GM18507 (cell line): ENCODE results near the gene CREB3.
A peak's percentile ranks its signal among the peaks of the same experiment; 100 is the strongest.

ENCODE experiments used
- DNase-seq: peaks from one replicate; pipeline ENCODE4 v3.0.0; 2011; ENCODE audit warnings: low read depth; ENCODE audit not compliant: insufficient read length; ENCODE audit errors: extremely low spot score
- FAIRE-seq: peaks from 2 replicates; lab custom pipeline; 2011; peaks lifted over from hg19 to GRCh38; lab: Jason Lieb, UNC

The CREB3 gene

GRCh38 chr9:35732185-35732799, at the start of gene CREB3, which contains the start of gene TLN1:
Gene CREB3 (plus strand): TSS chr9:35732666. CDS start chr9:35732773, 107 bp downstream.
Gene TLN1 (minus strand): TSS chr9:35732195. CDS start chr9:35725694, 6,501 bp downstream.
- peak; percentile 89 for DNase-seq
- FAIRE-seq, result peak; percentile 99

DNA sequence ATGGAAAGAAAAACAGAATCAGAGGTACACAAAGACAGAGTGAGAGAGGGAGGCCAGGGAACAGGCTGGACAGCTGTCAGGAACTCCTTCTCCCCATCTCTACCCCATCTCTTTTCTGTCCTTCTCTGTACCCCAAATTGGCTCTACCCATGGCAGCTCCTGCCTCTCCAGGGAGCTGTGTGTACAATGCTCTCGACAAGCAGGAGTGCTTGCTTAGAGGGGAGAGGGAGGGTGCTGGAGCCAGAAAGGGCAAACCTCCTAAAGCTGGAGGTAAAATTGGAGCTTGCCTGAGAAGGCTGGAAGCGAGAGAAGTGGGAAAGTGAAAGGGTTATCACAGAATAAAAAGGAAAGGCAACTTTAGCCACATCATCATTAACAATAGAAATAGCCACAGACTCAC, 49.1 kb upstream of the CREB3 start:
- no peak for FAIRE-seq
- no peak for DNase-seq

- DNase-seq (no peak), FAIRE-seq (no peak)
Measured at GRCh38 chr9:35684921-35685320, 47.5 kb upstream of the CREB3 start.

DNA sequence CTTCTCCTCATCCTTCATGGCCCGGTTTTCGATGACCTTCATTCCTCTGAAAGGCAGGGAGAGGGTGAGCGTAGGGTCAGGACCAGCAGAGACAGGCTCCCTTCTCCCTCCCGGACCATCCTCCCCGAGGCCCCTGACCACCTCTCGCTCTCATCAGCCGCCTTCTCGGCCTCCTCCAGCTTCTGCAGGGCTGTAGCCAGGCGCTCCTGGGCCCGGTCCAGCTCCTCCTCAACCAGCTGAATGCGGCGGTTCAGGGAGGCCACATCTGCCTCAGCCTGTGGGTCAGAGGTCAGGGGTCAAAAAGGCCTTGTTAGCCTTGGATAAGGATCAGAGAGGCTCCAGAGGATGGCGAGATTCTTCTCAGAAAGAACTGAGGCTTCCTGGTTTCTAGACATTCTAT, 47.0 kb upstream of the CREB3 start:
- FAIRE-seq (no peak), DNase-seq (no peak)

- DNase-seq, result no peak
- FAIRE-seq, result no peak
Measured at GRCh38 chr9:35686222-35687203, 46.0 kb upstream of the CREB3 start.

- FAIRE-seq (no peak), DNase-seq (no peak)
Measured at GRCh38 chr9:35687306-35687705, 45.2 kb upstream of the CREB3 start.

DNA sequence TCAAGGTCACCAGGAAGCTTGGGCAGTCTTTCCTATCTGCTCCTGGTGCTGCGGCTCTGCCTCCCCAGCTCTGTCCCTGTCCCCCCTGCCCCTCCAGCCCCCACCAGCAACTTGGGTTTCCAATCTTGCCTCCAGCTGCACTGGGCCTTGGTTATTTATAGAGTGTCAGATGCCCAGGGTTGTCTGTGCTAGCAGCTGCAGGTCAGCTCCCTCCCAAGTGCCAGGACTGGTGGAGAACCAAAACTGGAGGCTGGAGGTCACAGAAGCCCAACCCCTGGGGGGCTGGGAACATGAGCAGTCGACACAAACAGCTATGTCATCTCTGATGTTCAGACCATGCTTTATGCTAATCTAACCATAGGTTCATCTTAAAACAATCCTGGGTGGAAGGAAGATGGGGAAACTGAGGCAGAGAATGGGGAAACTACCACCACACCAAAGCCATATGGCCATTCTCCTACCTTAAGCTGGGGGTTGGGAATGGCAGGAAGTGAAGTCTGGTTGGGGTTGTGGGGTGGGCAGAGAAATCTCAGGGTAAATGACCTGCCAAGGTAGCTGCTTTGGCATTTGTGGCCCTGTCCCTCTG, 44.4 kb upstream of the CREB3 start:
- FAIRE-seq (no peak), DNase-seq (no peak)

- FAIRE-seq (no peak), DNase-seq (no peak)
Measured at GRCh38 chr9:35688558-35689541, 43.6 kb upstream of the CREB3 start.

- no peak for DNase-seq
- FAIRE-seq, result no peak
Measured at GRCh38 chr9:35689542-35690293, 42.7 kb upstream of the CREB3 start, which contains the start of gene TPM2. Gene TPM2 (minus strand): TSS chr9:35689925. CDS start chr9:35689817, 108 bp downstream.

DNA sequence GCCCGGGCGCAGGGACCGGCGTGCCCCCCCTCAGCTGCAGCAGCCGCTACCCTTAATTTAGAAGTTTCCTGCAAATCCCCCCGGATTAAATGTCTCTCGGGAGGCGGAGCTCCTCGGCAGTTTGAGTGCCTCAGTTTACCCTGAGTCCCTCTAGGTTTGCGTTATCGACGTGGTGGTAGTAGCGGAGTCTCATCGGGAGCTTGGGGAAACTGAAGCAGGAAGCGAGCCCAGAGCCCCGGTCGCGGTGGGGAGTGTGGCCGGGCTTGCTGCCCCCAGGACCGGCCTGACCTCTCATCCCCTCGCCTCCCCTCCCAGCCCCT, 42.2 kb upstream of the CREB3 start:
- no peak for FAIRE-seq
- DNase-seq, result peak; percentile 29

DNA sequence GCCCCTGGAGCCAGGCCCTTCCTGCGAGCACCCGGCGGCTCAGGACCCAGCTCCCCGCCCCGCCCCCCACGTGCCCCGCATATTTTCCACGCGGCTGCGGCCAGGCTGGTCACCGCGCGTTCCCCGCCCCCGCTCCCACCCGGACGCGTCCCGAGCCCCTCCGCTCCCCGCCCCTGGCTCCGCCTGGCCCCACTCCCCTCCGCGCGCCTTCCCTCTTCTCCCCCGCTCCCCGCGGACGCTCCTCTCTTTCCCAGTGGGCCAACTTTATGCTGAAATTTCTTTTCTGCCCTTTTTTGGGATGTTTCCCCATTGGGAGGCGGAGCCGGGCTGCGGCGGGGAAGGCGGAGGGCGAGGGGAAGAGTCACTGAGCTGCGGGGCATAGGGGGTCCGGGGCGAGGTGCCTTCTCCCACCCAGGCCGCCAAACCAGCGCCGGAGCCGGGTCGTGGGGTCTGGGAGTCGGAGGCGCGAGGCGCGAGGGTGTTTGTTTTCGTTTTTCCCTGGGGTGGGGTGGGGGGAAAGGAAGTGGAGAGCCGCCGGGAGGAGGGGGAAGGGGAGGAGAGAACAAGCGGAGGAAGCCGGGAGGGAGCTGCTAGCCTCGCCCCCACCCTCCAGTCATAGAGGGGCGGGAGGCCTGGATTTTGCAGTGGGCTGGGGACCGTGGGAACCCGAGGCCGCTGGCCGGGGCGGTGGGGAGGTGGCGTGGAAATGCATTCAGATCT, 41.7 kb upstream of the CREB3 start:
- DNase-seq (no peak), FAIRE-seq (no peak)

- DNase-seq (no peak), FAIRE-seq (no peak)
Measured at GRCh38 chr9:35691334-35691650, 41.2 kb upstream of the CREB3 start.

DNA sequence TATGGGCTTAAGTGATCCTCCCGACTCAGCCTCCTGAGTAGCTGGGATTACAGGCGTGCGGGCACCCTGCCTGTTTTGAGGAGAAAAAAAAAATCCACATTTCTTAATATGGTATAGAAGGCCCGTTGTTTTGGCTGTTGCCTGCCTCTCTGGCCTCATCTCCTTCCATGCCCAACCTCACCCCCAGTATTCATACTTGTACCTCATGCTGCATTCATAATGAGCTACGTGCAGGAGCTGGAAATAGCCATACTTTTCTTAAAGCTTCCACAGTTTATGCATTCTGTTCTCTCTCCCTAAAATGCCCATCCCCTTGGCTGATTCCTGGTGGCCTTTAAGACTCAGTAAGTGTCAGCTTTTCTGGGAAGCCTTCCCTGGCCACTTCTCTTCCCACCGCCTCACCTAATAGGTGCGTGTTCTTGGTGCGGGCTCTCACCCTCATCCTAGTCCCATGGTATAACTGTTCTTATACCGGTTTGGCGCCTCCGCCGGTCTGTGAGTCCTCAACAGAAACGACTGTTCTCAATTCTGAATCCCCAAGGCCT, 40.6 kb upstream of the CREB3 start:
- DNase-seq, result no peak
- FAIRE-seq, result no peak

- FAIRE-seq (no peak), DNase-seq (no peak)
Measured at GRCh38 chr9:35695943-35696401, 36.5 kb upstream of the CREB3 start.

DNA sequence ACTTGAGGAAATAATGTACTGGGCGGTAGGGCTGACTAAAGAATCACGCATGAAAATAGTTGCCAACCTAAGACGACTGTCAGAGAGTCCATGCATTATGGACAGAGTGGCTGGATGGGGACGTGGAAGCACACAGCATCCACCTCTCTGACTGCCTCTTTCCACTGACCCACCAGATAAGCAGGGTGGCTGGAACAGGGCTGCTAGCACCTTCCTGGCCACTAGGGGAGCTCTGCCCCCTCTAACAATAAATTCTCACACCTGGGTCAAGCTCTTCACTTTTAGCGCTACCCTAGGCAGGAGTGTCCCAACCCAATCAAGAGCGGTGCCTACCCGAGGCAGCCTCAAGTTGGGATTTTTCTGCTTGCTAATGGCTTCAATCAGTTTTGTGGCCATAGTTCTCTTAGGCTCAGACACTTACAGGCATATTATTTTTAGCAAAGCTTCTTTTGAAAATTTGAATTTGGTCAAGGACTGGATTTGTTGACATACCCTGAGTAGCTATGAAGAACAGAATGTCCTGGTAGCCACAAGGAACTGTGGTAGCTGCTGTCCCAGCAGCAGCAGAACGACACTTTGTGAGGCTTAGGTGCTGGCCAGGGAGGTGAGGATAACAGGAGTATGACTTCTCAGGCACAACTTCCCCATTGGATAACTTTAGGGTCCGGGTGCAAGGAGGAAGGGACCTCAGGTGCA, 35.8 kb upstream of the CREB3 start:
- peak; percentile 84 for FAIRE-seq
- peak; percentile 60 for DNase-seq

- DNase-seq, result no peak
- FAIRE-seq, result no peak
Measured at GRCh38 chr9:35697486-35697885, 35.0 kb upstream of the CREB3 start.

DNA sequence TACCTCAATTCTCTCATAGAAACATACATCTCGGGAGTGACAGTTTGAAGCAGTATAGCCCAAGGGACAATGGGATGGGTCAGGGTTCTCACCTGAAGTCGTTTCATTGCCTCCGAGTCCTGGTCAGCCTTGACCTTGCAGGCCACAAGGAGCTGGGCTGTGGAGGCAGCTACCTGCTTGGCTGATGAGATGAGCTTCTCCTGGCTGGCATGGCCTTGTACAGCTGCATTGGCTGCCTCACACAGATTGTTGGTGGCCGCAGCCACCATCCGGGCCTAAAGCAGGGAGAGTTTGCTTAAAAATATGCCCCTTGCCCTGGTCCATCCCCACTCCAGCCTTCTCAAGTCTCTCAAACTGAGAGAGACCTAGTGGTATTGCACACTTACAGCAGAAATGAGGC, 34.2 kb upstream of the CREB3 start:
- FAIRE-seq (no peak), DNase-seq (no peak)
